Measurements from ENCODE around the gene KIAA1210.

KIAA1210 gene

DNA sequence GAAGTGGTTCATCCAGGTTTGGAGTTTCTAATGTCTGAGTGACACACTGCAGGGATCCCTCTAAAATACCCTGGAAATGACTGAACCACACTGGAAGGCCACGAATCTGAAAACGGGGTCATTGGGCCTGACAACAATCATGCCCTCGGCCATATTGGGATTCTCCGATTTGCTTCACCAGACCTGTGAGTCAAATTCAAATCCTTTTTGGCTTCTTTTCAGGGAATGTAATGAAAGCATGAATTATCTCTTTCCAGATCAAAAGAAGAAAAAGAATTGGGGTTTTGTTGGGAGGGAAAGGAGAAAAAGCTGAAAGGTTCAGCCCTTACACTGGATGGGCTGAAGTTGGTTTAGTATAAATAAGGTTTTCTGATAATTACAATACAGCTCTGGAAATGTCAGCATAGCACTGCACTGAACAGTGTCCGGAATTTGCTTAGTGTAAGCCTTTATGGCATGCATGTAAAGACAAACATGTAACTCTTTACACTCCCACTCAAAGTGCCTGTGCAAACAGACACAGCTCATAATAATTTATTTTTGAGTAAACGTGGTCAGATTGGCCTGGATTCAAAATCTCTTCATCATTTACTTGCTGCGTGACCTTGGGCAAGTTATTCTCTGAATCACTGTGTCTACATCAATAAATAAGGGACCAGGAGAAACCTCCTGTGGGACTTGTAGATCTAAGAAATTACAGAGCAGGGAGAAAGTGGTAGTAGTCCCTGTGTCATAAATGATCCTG, 33.4 kb downstream of the KIAA1210 start:
- no peak for DNase-seq (ENCODE audit: low read depth, low spot score)

DNA sequence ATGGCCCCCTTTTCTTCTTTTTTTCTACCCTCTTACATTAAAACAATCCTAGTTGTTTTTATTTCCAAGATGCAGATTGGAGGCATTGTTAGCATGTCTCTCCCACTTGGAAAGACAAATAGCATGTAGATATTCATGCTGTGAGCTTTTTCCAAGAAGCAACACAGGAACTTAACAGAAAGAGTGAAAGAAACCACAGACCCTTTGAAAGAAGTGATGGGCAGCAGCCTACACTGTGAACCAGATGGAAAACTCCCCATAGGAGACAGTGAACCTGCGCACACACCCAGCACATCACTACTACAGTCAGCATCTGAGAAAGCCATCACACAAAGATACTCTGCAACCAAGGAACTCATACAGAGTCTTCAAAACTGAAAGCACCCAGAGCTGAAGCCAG, 37.0 kb downstream of the KIAA1210 start:
- no peak for DNase-seq (ENCODE audit: low read depth, low spot score)

DNA sequence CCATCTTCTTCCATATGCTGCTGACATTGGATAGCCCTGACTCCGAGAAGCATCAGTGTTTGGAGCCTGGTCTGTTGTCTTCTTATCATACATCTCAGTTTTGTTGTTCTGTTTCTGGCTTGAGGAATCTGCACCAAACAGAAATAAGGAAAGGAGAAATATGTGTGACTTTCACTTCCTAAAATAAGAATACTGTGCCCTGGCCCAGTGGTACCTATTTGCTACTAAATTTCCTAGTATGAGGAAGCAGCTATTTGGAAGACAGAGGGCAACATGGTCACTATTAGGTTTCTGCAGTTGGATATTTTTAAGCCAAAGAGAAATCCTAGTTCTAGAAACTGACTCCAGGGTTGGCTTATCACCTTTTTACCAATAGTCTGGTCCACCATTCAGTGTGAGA, 38.0 kb downstream of the KIAA1210 start:
- DNase-seq (ENCODE audit: low read depth, low spot score): no peak

GRCh38 chrX:119087121-119087520, 40.5 kb downstream of the KIAA1210 start:
- no peak for DNase-seq (ENCODE audit: low read depth, low spot score)

GRCh38 chrX:119084766-119085165, 42.8 kb downstream of the KIAA1210 start:
- no peak for DNase-seq (ENCODE audit: low read depth, low spot score)

DNA sequence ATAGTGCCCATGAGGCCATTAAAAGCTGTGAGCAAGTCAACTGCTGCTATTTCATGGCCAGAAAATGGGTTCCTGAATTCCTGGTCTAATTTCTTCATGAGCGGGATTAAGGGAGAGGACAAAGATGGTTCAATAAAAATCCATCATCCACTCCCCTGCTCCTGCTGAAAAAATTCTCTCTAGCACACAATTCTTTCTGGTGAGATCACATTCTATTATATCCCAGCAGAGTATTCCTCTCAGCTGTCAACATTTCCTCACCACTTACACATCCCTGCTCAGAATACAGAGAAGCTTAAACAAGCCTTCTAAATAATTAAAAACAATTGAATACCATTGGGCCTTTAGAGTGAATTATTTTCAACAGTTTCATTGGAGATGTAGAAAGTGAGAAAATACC, 45.3 kb downstream of the KIAA1210 start:
- DNase-seq (ENCODE audit: low read depth, low spot score): no peak

GRCh38 chrX:119075270-119076025, 52.2 kb downstream of the KIAA1210 start:
- no peak for DNase-seq (ENCODE audit: low read depth, low spot score)

GRCh38 chrX:119073911-119074310, 53.7 kb downstream of the KIAA1210 start:
- no peak for DNase-seq (ENCODE audit: low read depth, low spot score)

- DNase-seq (ENCODE audit: low read depth, low spot score): no peak
These were observed 54.3 kb downstream of the KIAA1210 start for GRCh38 chrX:119073200-119073905.

DNA sequence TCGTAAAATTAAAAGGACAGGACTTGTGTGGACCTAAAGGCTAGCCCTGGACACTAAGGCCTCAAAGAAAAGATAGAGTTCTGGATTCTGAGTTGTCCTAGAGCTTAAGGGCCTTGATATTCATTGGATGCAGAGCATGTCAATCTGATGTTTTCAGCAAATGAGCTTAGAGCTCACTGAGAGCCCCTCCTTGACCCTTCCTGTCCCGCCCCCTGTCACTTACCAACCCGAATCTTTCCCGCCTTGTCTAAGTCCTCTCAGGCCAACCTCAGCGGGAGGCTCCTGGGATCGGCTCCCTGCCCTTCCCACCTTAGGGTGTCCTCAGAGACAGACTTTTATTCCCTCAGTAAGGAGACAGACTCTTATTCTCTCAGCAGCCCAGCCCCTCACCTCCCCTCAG, 54.9 kb downstream of the KIAA1210 start, which contains the start of gene CT47C1:
CT47C1 (plus strand) TSS at position 250 of the 400 bp plus-strand sequence. CDS start 233 bp downstream, outside the sequence.
- no peak for DNase-seq (ENCODE audit: low read depth, low spot score)

- no peak for DNase-seq (ENCODE audit: low read depth, low spot score)
These were observed 56.2 kb downstream of the KIAA1210 start for GRCh38 chrX:119071381-119071780.

DNA sequence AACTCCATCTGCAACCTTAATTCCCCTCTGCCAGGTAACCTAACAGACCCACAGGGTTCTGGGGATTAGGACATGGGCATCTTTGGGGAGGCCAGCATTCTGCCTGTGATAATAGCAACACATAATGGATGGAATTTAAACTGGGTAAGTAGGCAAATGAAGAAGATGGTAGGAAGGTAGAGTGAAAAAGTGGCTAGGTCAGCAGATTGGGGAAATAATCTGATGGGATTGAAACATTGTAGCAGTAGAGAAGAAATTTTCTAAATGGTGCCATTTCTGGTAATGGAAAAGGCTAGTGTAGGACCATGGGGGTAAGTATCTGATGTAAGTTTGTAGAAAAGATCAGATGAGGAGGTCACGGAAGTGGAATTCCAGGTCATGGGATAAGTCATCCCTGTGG, 57.9 kb downstream of the KIAA1210 start:
- no peak for DNase-seq (ENCODE audit: low read depth, low spot score)

GRCh38 chrX:119069128-119069527, 58.5 kb downstream of the KIAA1210 start:
- DNase-seq (ENCODE audit: low read depth, low spot score): no peak

DNA sequence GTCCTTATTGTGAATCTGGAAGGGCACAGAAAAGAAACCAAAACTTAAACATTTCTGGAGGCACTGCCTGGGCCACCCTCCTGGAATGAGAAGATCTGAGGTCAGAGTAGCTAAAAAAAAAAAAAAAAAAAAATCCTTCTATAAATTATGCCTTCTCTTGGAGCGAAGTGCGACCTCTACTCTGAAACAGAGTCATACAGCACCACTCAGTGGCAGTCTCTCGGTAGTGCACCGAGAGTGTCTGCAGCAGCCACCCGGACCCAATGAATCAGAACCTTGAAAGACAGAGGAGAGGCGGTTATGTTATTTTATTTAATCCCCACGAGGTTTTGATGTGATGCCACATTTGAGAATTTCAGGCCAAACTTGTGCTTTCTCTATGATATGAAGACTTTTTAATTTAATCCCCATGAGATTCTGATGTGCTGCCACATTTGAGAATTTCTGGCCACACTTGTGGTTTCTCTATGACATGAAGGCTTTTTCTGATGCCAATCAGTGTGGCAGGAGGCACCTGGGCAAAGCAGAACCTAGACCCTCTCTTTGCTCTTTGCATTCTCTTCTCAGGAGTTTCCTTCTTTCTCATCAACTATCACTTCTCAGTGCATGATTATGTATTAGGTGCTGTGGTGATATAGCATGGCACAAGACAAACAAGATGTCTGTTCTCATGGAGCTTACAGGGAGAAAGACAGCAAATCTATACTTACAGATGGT, 60.4 kb downstream of the KIAA1210 start:
- peak; percentile 4 for DNase-seq (ENCODE audit: low read depth, low spot score)

GRCh38 chrX:119063428-119063827, 64.2 kb downstream of the KIAA1210 start:
- no peak for DNase-seq (ENCODE audit: low read depth, low spot score)

DNA sequence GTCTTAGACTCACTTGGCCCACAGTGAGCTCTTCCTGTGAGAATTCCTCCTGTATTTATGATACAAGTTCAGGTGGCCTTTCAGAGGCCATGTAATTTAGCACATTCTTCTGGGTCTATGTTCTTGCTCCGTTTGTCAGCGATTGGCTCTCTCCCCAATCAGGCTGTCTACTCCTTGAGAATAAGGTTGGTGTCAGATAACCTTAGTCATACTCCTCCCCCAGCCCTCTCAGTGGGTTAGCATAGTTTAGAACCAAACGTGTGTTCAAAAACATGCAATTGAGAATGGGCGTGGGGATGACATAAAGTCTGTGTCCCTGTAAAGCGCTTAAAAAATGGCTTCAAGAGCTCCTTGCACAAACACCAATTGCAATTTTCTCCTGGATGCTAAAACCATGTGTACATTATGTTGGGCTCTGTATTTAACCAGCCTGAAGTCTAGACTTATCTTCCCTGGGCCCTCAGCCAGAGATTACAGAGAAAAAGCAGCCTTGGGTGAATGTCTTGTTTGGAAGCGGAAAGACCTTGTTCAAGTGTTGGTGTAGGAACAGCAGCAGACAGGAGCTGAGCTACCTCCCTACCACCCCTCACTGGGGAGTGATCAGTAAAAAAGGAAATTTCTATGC, 64.8 kb downstream of the KIAA1210 start:
- no peak for DNase-seq (ENCODE audit: low read depth, low spot score)

- DNase-seq (ENCODE audit: low read depth, low spot score): no peak
These were observed 71.9 kb downstream of the KIAA1210 start for GRCh38 chrX:119055687-119056086.

DNA sequence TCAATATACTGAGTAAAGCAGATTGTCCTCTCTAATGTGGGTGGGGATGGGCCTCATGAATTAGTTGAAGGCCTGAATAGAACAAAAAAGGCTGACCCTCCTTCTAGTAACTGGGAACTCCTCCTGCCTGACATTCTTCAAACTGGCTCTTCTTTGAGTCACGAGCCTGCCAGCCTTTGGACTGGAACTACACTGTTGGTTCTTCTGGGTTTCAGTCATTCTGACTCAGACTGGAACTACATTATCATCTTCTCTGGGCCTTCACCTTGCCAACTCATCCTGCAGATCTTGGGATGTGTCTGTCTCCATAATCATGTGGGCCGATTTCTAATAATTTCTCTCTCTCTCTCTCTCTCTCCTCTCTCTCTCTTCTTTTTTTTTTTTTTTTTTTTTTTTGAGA, 81.7 kb downstream of the KIAA1210 start:
- DNase-seq (ENCODE audit: low read depth, low spot score): no peak

DNA sequence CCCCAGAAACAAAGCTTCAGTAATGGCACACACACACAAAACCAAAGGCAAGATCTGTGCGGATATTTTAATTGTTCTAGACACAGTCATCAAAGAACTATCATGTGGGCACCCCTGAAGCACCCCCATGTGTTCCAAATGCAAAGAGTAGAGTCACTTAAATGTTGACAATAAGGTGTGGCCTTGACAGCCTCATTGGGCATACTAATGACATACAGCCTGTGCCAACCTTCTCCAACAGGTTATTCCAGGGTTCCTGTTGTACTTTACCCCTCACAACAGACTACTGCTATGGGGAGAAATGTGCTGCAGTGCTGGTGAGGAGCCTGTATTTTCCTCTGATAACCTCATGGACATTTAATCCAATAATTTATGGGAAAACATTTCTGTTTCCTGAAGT, 84.6 kb downstream of the KIAA1210 start:
- DNase-seq (ENCODE audit: low read depth, low spot score): no peak

DNA sequence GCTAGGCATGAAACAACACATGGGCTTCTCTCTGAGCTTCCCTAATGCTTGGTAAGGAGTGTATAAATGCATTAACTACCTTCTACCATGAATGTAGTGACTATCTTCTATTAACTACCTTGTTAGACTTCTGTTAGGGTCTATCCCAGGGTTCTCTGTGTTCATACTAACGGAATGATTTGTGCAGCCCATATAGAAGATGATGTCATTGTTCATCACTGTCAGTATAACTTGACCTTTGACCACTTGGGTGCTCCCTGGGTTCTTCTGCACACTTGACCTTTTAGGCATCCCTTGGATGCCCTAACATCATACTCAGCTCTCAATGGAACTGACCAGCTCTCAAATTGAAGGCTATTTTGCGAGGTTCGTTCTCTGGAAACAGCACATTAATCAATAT, 85.6 kb downstream of the KIAA1210 start:
- DNase-seq (ENCODE audit: low read depth, low spot score): no peak

DNA sequence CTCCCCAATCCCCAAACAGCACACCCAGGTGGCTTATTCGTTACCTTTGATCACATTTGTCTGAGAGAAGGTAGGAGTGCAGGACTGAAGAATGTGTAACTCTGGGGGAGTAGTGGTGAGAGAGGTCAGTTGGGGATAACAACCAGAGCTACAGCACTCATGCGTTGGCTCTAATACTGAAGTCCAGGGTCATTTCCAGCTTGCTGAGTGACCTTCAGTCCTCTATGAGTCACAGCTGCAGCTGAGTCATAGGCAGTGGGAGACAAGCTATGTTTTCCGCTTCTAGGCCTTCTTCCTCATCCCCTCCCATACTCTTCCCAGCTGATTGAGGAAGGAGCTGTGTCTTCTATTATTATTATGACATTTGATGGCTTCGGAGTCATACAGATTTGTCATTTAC, 86.4 kb downstream of the KIAA1210 start:
- peak; percentile 61 for DNase-seq (ENCODE audit: low read depth, low spot score)

Data from brain pericyte (primary cell).